ENCODE results near the gene TMTC1. TPM values are rescaled to one million over a fixed set of nuclear protein-coding genes. Genes with fewer than 3 reads are reported as not detected.
"Not testable (repeated sequence)": the region's sequence is repeated elsewhere in the genome, so short reads cannot be mapped to it uniquely, and the experiment has no call there.

Gene TMTC1
- total RNA-seq, 2 donors from 2014 or later = 4.5 to 7.7 TPM

DNA sequence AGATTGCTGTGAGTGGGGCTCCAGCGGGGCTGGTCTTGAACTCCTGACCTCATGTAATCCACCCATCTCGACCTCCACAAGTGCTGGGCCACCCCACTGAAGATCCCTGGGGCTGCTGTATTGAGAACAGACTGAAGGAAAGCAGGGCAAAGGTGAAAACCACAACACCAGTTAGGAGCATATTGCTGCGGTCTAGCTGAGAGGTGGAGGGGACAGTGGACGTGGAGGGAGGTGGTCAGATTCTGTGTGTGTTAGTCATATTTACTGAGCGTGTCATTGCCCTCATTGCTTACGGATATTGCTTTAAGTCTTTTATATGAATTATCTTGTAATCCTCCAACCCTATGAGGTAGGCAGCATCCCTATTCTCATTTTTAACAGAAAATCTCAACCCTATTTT is 217.3 kb downstream of the TMTC1 start:
- ATAC-seq = peak; percentile 38
- intact Hi-C loops (cut with DNase I, micrococcal nuclease) = no loop called here

GRCh38 chr12:29565727-29566126 is 218.0 kb downstream of the TMTC1 start:
- no peak for ATAC-seq
- intact Hi-C loops (cut with DNase I, micrococcal nuclease) = no loop called here
- DNase-seq = no peak

More for the DNA sequence above, 217.3 kb downstream of the TMTC1 start:
- DNase-seq = no peak

- no peak for ATAC-seq
- intact Hi-C loops (cut with DNase I, micrococcal nuclease) = no loop called here
- no peak for DNase-seq
Measured at GRCh38 chr12:29564925-29565324, 218.8 kb downstream of the TMTC1 start.

- DNase-seq (no peak), ATAC-seq (no peak)
- intact Hi-C loops (cut with DNase I, micrococcal nuclease) = no loop called here
Measured at GRCh38 chr12:29563636-29564035, 220.1 kb downstream of the TMTC1 start.

DNA sequence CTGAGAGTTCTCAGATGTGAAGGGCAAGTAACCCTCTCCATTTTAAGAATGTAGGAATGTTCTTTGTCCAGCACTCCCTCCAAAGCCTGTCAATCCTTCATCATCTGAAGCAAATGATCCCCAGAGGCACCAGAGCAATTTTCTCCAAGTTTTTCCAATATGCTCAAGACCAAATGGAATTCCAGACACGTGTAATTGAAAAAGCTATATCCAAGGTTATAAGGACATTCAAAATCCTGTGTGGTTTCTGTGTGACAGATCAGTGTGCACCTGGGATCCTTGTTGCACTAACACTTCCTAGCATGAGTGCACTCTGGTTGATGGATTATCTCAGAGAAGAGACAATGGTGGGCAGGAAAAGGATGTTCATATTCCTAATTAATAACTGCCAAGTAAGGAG is 220.7 kb downstream of the TMTC1 start:
- ATAC-seq (no peak), DNase-seq (no peak)
- intact Hi-C loops (cut with DNase I, micrococcal nuclease) = no loop called here

GRCh38 chr12:29562110-29562804 is 221.5 kb downstream of the TMTC1 start:
- intact Hi-C loops (cut with DNase I, micrococcal nuclease) = no loop called here
- ATAC-seq (no peak), DNase-seq (peak in 1 of 2 donors; percentile 28)

DNA sequence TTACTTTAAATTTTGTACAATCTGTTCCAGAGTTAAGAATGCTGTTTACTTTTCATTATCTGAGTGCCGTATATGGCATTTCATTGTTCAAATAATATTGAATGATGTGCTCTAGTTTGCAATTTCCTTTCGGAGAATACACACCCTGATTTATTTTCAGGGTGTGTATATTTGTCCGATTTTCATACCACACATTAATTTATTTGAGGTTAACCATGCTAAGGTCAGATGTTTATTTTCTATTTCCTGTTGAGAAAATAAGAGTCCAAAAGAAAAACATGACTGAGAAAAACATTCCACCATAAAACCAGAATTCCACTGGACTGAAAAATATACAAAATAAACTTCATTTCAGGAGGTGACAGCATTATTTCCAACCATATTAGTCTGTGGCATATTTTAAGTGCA is 222.1 kb downstream of the TMTC1 start:
- no peak for DNase-seq
- peak; percentile 37 for ATAC-seq
- intact Hi-C loops (cut with DNase I, micrococcal nuclease) = no loop called here

GRCh38 chr12:29559198-29559597 is 224.5 kb downstream of the TMTC1 start:
- no peak for DNase-seq
- ATAC-seq = peak; percentile 64

GRCh38 chr12:29556363-29556762 is 227.4 kb downstream of the TMTC1 start:
- DNase-seq (no peak), ATAC-seq (no peak)
- intact Hi-C loops (cut with DNase I, micrococcal nuclease) = no loop called here

More at GRCh38 chr12:29559198-29559597, 224.5 kb downstream of the TMTC1 start:
- intact Hi-C loops (cut with DNase I, micrococcal nuclease) = no loop called here

DNA sequence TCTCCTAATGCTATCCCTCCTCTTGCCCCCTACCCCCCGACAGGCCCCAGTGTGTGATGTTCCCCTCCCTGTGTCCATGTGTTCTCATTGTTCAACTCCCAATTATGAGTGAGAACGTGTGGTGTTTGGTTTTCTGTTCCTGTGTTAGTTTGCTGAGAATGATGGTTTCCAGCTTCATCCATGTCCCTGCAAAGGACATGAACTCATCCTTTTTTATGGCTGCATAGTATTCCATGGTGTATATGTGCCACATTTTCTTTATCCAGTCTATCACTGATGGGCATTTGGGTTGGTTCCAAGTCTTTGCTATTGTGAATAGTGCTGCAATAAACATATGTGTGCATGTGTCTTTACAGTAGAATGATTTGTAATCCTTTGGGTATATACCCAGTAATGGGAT is 228.3 kb downstream of the TMTC1 start:
- DNase-seq; intact Hi-C loops (cut with DNase I, micrococcal nuclease); ATAC-seq: not testable (repeated sequence)

GRCh38 chr12:29552994-29553748 is 230.6 kb downstream of the TMTC1 start:
- DNase-seq (no peak), ATAC-seq (no peak)
- intact Hi-C loops (cut with DNase I, micrococcal nuclease) = no loop called here

DNA sequence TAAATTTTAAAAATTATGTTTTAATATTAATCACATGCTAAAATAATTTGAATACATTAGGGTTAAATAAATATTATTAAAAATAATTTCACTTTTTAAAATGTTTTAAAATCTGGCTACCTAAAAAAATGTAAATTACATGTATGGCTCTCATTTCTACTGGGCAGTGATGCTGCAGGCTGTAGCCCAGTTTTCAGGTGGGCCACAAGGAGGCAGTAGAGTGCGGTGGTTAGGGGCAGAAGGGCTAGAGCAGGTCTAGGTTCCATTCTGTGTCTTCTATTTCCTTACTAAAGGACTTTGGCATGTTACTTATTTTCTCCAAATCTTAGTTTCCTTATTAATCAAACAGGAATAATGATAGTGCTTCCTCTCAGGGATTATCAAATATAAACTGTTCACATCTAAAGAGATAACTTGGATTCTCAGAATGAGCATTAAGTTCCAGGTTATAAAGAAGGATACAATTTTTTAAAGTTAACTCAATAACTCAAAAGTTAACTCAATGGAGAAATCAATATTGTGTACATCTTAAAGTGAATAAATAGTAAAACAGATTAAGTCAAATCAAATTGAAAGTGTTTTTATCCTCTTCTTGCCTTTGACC is 231.3 kb downstream of the TMTC1 start:
- intact Hi-C loops (cut with DNase I, micrococcal nuclease) = no loop called here
- ATAC-seq (peak; percentile 82), DNase-seq (peak; percentile 36 to 56)

GRCh38 chr12:29551812-29552211 is 231.9 kb downstream of the TMTC1 start:
- ATAC-seq (no peak), DNase-seq (no peak)
- intact Hi-C loops (cut with DNase I, micrococcal nuclease) = no loop called here

DNA sequence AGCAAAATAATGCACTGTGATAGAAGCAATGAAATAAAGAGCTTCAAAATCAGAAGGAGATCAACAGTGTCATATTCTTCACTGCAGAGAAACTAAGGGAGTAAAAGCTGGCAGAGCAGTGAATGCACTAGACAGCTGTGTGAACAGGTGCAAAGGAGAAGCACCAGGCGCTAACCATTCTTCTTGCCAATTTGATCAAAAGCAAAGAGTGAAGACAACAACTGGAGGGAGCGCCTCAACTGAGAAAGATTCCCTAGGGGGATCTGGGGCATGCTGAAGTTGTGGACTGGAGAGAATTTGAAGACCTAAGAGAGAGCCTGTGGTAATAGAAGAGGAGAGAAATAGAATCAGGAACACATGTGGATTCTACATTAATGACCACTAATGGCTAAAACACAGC is 235.9 kb downstream of the TMTC1 start:
- DNase-seq = no peak
- intact Hi-C loops (cut with DNase I, micrococcal nuclease) = no loop called here
- ATAC-seq = no peak

GRCh38 chr12:29547151-29547632 is 236.6 kb downstream of the TMTC1 start:
- no peak for ATAC-seq
- DNase-seq = no peak
- intact Hi-C loops (cut with DNase I, micrococcal nuclease) = no loop called here

- DNase-seq = no peak
- no peak for ATAC-seq
- intact Hi-C loops (cut with DNase I, micrococcal nuclease) = no loop called here
Measured at GRCh38 chr12:29546000-29546399, 237.7 kb downstream of the TMTC1 start.

DNA sequence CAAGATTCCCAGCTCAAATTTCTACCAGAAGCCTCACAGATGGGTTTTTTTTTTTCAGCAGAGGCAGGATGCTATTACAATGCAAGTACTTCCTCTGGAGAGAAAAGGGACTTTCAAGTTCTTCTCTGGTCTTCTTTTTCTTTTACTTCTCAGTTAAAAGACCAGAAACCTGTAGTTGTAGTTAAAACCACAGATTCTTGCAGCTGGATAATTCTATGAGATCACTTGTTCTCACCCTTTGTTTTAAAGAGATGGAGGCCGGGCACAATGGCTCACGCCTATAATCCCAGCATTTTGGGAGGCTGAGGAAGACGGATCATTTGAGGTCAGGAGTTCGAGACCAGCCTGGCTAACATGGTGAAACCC is 238.7 kb downstream of the TMTC1 start:
- intact Hi-C loops (cut with DNase I, micrococcal nuclease) = no loop called here
- ATAC-seq (no peak), DNase-seq (no peak)

DNA sequence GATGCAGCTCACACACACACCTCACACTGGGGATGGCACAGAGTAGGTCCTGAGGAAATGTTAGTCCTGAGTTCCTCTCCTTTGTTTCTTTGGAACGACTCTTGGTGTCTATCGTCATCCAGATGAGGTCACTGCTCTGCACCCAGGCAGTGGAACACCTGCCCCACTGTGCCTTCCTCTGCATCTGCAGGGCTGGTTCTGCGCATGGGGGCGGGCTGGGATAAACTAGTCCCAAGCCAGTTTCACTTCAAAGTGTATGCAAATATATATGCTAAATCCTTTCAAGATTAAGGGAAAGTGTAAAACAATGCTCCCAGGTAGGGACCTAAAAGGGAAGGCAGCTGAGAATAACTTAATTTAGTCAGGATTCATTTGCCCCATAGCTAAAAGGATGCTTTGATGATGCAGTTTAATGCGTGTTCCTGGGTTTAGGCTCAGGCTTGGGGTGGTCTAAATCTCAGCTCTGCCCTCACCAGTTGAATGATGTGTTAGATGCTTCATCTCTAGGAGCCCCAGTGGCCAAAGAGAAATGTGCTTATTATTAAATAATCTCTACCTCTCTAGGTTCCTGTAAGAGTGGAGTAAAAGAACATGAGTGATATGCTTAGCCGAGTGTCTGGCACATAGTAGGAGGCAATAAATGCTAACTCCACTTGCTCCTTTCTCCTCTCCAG is 239.2 kb downstream of the TMTC1 start:
- DNase-seq (no peak), ATAC-seq (no peak)
- intact Hi-C loops (cut with DNase I, micrococcal nuclease) = no loop called here

GRCh38 chr12:29543036-29543435 is 240.7 kb downstream of the TMTC1 start:
- intact Hi-C loops (cut with DNase I, micrococcal nuclease) = no loop called here
- no peak for DNase-seq
- no peak for ATAC-seq
